SK-N-SH (cell line): ENCODE measurements around the gene PTPRK. TPM values are rescaled to one million over a fixed set of nuclear protein-coding genes. Genes with fewer than 3 reads are reported as not detected.

Source experiments
- CTCF ChIA-PET: fragments of 300-600, 350-600 bp; formaldehyde crosslinking; extraction: SDS; loops from one replicate; lab custom pipeline; 2021; lab: Yijun Ruan, JAX
- POLR2A ChIA-PET: fragments of 350-600 bp; sonication (Branson Sonifier 250); formaldehyde crosslinking; extraction: SDS; loops from one replicate; lab custom pipeline; 2020; ENCODE audit warnings: antibody characterized with exemption, inconsistent platforms; lab: Yijun Ruan, JAX
- DNase-seq: peaks from one replicate; pipeline ENCODE4 v3.0.0; 2012
- H2AFZ ChIP-seq: fragments of 200-600 bp; sonication (generic); 2 replicates; pipeline ENCODE4 v1.8.1; 2016; ENCODE audit warnings: antibody characterized with exemption, mild to moderate bottlenecking, low read depth
- H3F3A ChIP-seq: fragments of 200-600 bp; sonication (generic); replicated peaks from 2 replicates; pipeline ENCODE3; 2016; ENCODE audit warnings: antibody characterized with exemption, mild to moderate bottlenecking; ENCODE audit not compliant: insufficient read depth
- H3K27ac ChIP-seq, 2 experiments: fragments of 200-500 bp in 1 of 2; fragments of 200-600 bp in 1 of 2; sonication (Bioruptor generic) in 1 of 2; sonication (generic), shearing (Covaris generic) in 1 of 2; 2 replicates each; pipeline versions ENCODE4 v1.5.1 to v1.6.1; 2014 to 2016; ENCODE audit warnings: low read depth in 2 of 2, inconsistent platforms in 1 of 2, low read length in 1 of 2, mild to moderate bottlenecking in 1 of 2, mixed read lengths in 1 of 2
- H3K27me3 ChIP-seq: fragments of 200-600 bp; sonication (generic), shearing (Covaris generic); 2 replicates; pipeline ENCODE4 v1.6.1; 2016; ENCODE audit warnings: mixed run types; ENCODE audit not compliant: insufficient read depth
- H3K36me3 ChIP-seq, 2 experiments: fragments of 200-500 bp in 1 of 2; fragments of 200-600 bp in 1 of 2; sonication (Bioruptor generic) in 1 of 2; sonication (generic) in 1 of 2; replicated peaks in 1 of 2; 2 replicates each; pipeline versions ENCODE3 to v1.5.1; 2014 to 2016; ENCODE audit warnings: low read length in 1 of 2, mild to moderate bottlenecking in 1 of 2; ENCODE audit not compliant: insufficient read depth in 2 of 2, control insufficient read depth in 1 of 2
- H3K4me1 ChIP-seq, 2 experiments: fragments of 200-500 bp in 1 of 2; fragments of 200-600 bp in 1 of 2; sonication (Bioruptor generic) in 1 of 2; sonication (generic), shearing (Covaris generic) in 1 of 2; 2 replicates each; pipeline versions ENCODE4 v1.5.1 to v1.6.1; 2014 to 2016; ENCODE audit warnings: low read depth in 1 of 2, low read length in 1 of 2, mixed run types in 1 of 2; ENCODE audit not compliant: insufficient read depth in 2 of 2, control insufficient read depth in 1 of 2
- H3K4me2 ChIP-seq: fragments of 200-600 bp; sonication (generic), shearing (Covaris generic); 2 replicates; pipeline ENCODE4 v1.6.1; 2017; ENCODE audit warnings: mixed run types
- H3K4me3 ChIP-seq, 2 experiments: fragments of 200-500 bp in 1 of 2; fragments of 200-600 bp in 1 of 2; sonication (Bioruptor generic) in 1 of 2; sonication (generic), shearing (Covaris generic) in 1 of 2; 2 replicates each; pipeline versions ENCODE4 v1.5.1 to v1.8.1; 2014 to 2016; ENCODE audit warnings: low read depth in 2 of 2, inconsistent platforms in 1 of 2, low read length in 1 of 2, mild to moderate bottlenecking in 1 of 2, mixed read lengths in 1 of 2, moderate library complexity in 1 of 2
- H3K79me2 ChIP-seq: fragments of 200-600 bp; sonication (generic); 2 replicates; pipeline ENCODE4 v1.8.1; 2017; ENCODE audit warnings: mild to moderate bottlenecking; ENCODE audit not compliant: insufficient read depth
- H3K9ac ChIP-seq: fragments of 200-600 bp; sonication (generic); 2 replicates; pipeline ENCODE4 v1.6.1; 2017; ENCODE audit warnings: mixed run types
- H3K9me2 ChIP-seq: fragments of 200-600 bp; sonication (generic); 2 replicates; pipeline ENCODE4 v1.6.1; 2017; ENCODE audit warnings: mixed run types
- H3K9me3 ChIP-seq: fragments of 200-600 bp; sonication (generic); 2 replicates; pipeline ENCODE4 v1.6.1; 2017; ENCODE audit warnings: mixed run types, mild to moderate bottlenecking, moderate library complexity
- H4K20me1 ChIP-seq: fragments of 200-600 bp; sonication (generic); 2 replicates; pipeline ENCODE4 v1.6.1; 2017; ENCODE audit warnings: mild to moderate bottlenecking, mixed run types; ENCODE audit not compliant: insufficient read depth
- ELF1 ChIP-seq: IDR thresholded peaks from 2 replicates; pipeline ENCODE4 v1.4.0; 2012
- EP300 ChIP-seq, 2 experiments: IDR thresholded peaks; 2 replicates each; pipeline versions ENCODE4 v1.4.0 to v1.6.1; 2012; ENCODE audit warnings: borderline replicate concordance in 1 of 2, low read depth in 1 of 2, low read length in 1 of 2
- EZH2phosphoT487 ChIP-seq: fragments of 200-600 bp; sonication (generic); IDR thresholded peaks from 2 replicates; pipeline ENCODE4 v1.6.1; 2017; ENCODE audit warnings: low read depth, mixed run types, mild to moderate bottlenecking, antibody characterized with exemption, moderate library complexity, borderline replicate concordance
- FOSL2 ChIP-seq: IDR thresholded peaks from 2 replicates; pipeline ENCODE4 v1.4.0; 2012; ENCODE audit warnings: low read depth, mild to moderate bottlenecking, moderate library complexity, borderline replicate concordance
- FOXJ3 ChIP-seq: sonication (generic); formaldehyde crosslinking; IDR thresholded peaks from 2 replicates; pipeline ENCODE4 v1.5.1; 2020; ENCODE audit warnings: mild to moderate bottlenecking, missing genetic modification reagents
- FOXM1 ChIP-seq: IDR thresholded peaks from 2 replicates; pipeline ENCODE4 v1.4.0; 2012; ENCODE audit warnings: low read depth, mild to moderate bottlenecking
- GABPA ChIP-seq: IDR thresholded peaks from 2 replicates; pipeline ENCODE4 v1.4.0; 2012; ENCODE audit warnings: low read depth, mild to moderate bottlenecking
- GATA2 ChIP-seq: sonication (generic); formaldehyde crosslinking; IDR thresholded peaks from 2 replicates; pipeline ENCODE4 v1.5.0; 2020; ENCODE audit warnings: mild to moderate bottlenecking, missing genetic modification reagents
- JUND ChIP-seq: IDR thresholded peaks from 2 replicates; pipeline ENCODE4 v1.4.0; 2012
- MEF2A ChIP-seq: IDR thresholded peaks from 2 replicates; pipeline ENCODE4 v1.4.0; 2012; ENCODE audit warnings: low read depth, borderline replicate concordance
- PBX3 ChIP-seq: IDR thresholded peaks from 2 replicates; pipeline ENCODE4; 2012
- POLR2AphosphoS5 ChIP-seq: IDR thresholded peaks from 2 replicates; pipeline ENCODE4 v1.6.1; 2012; ENCODE audit warnings: low read depth, low read length
- RCOR1 ChIP-seq: fragments of 150-350 bp; IDR thresholded peaks from 2 replicates; pipeline ENCODE4 v1.6.1; 2017; ENCODE audit warnings: antibody characterized with exemption, low read length
- REST ChIP-seq: IDR thresholded peaks from 2 replicates; pipeline ENCODE4 v1.6.1; 2012; ENCODE audit warnings: mild to moderate bottlenecking, low read depth, low read length, moderate library complexity
- RFX5 ChIP-seq: IDR thresholded peaks from 2 replicates; pipeline ENCODE4 v1.6.1; 2012; ENCODE audit warnings: mild to moderate bottlenecking, improper control_type of control experiment, low read length
- SIN3A ChIP-seq: IDR thresholded peaks from 2 replicates; pipeline ENCODE4 v1.6.1; 2012; ENCODE audit warnings: low read depth, mild to moderate bottlenecking, low read length, moderate library complexity, borderline replicate concordance
- SMC3 ChIP-seq: IDR thresholded peaks from 2 replicates; pipeline ENCODE4 v1.6.1; 2012; ENCODE audit warnings: low read depth, low read length, improper control_type of control experiment
- TCF12 ChIP-seq: IDR thresholded peaks from 2 replicates; pipeline ENCODE4 v1.4.0; 2012
- TEAD4 ChIP-seq: IDR thresholded peaks from 2 replicates; pipeline ENCODE4 v1.4.0; 2012; ENCODE audit warnings: mild to moderate bottlenecking, borderline replicate concordance; ENCODE audit not compliant: insufficient read depth
- USF2 ChIP-seq: fragments of 150-350 bp; IDR thresholded peaks from 2 replicates; pipeline ENCODE4 v1.6.1; 2017; ENCODE audit warnings: antibody characterized with exemption, low read length, low read depth, borderline replicate concordance
- YY1 ChIP-seq: IDR thresholded peaks from 2 replicates; pipeline ENCODE4 v1.4.0; 2012; ENCODE audit warnings: low read depth, mild to moderate bottlenecking
- ZBTB33 ChIP-seq: IDR thresholded peaks from 2 replicates; pipeline ENCODE4 v1.4.0; 2012; ENCODE audit warnings: low read depth, borderline replicate concordance
- WGBS: methylation state at CpG from one replicate; pipeline ENCODE4 v1.1.6; 2017; ENCODE audit warnings: low lambda C conversion rate; 5-methylcytosine and 5-hydroxymethylcytosine counted together
- polyA plus RNA-seq, 3 experiments: library from polyadenylated mRNA; depleted of rRNA; stranded (reverse); fragments of >200 nt; gene quantifications; 2 replicates each; pipeline ENCODE4 v1.2.3, GENCODE V29; 2012

PTPRK gene
- polyA plus RNA-seq, 1 of the 3 experiments (the other 2 are of a cell fraction), result 9.5 TPM

- Histone ChIP-seq H3K9ac (no peak overlapping the region), H3K9me3 (no peaks in the 10 kb centered on the region), H3K4me2 (no peak overlapping the region), H3K27me3 (no peaks in the 10 kb centered on the region), H4K20me1 (no peaks in the 10 kb centered on the region), H2AFZ (no peak overlapping the region), H3K36me3 (peaks cover 0 to 15% of the 10 kb centered on the region in 2 experiments), H3K79me2 (no peaks in the 10 kb centered on the region), H3K27ac (no peak overlapping the region), H3K9me2 (no peaks in the 10 kb centered on the region), H3K4me3 (no peak overlapping the region), H3K4me1 (no peaks in the 10 kb centered on the region; a peak in 1 of 4 replicates), H3F3A (peaks cover 6% of the 10 kb centered on the region)
- POLR2A ChIA-PET, result no interaction called here
- TF ChIP-seq SIN3A (no peak), TEAD4 (no peak), PBX3 (no peak), SMC3 (no peak), GATA2 (CRISPR knock-in tag) (no peak), FOSL2 (no peak), ZBTB33 (no peak), MEF2A (no peak), EP300 (IDR thresholded peaks at IDR 0.05; ENCODE audit: borderline replicate concordance in 1 of 2, low read depth in 1 of 2, low read length in 1 of 2) (no peak), ELF1 (no peak), FOXM1 (no peak), USF2 (no peak)
- WGBS, result 84% methylated on average over 4 of the region's 4 CpGs
- CTCF ChIA-PET, result no interaction called here
- no peak for DNase-seq
Measured at GRCh38 chr6:128156321-128157111, 363.9 kb downstream of the PTPRK start.

GRCh38 chr6:128155826-128156225, 364.6 kb downstream of the PTPRK start:
- H3K4me2 ChIP-seq, result no peak overlapping the region
- CTCF ChIA-PET, result interaction anchor here (1.3 kb wide), 1 partner anchor 10 kb away, joined by 6 read pairs; no protein-coding TSS in a partner anchor
- H3K9me2 ChIP-seq, result no peaks in the 10 kb centered on the region
- no peak overlapping the region for H2AFZ ChIP-seq
- H3K79me2 ChIP-seq, result no peaks in the 10 kb centered on the region
- POLR2A ChIA-PET, result no interaction called here
- no peak for DNase-seq
- no peak overlapping the region for H3K27ac ChIP-seq
- H3K9me3 ChIP-seq, result no peaks in the 10 kb centered on the region
- H3K4me3 ChIP-seq, result no peak overlapping the region
- H3K27me3 ChIP-seq, result no peaks in the 10 kb centered on the region
- peaks cover 6% of the 10 kb centered on the region for H3F3A ChIP-seq
- H3K36me3 ChIP-seq, result peaks cover 0 to 15% of the 10 kb centered on the region in 2 experiments
- 85% methylated on average over 1 of the region's 1 CpG for WGBS
- no peaks in the 10 kb centered on the region for H4K20me1 ChIP-seq
- no peak overlapping the region for H3K9ac ChIP-seq
- H3K4me1 ChIP-seq, result no peaks in the 10 kb centered on the region
- TF ChIP-seq POLR2AphosphoS5 (no peak), TCF12 (no peak), EZH2phosphoT487 (no peak), RCOR1 (no peak), SIN3A (no peak), RFX5 (no peak), JUND (no peak), FOXJ3 (no peak), REST (no peak), YY1 (no peak), GABPA (no peak)
